ENCODE results near the gene PHOSPHO1.
"Not testable (repeated sequence)": the region's sequence is repeated elsewhere in the genome, so short reads cannot be mapped to it uniquely, and the experiment has no call there.

PHOSPHO1 gene, protein sequence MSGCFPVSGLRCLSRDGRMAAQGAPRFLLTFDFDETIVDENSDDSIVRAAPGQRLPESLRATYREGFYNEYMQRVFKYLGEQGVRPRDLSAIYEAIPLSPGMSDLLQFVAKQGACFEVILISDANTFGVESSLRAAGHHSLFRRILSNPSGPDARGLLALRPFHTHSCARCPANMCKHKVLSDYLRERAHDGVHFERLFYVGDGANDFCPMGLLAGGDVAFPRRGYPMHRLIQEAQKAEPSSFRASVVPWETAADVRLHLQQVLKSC

DNA sequence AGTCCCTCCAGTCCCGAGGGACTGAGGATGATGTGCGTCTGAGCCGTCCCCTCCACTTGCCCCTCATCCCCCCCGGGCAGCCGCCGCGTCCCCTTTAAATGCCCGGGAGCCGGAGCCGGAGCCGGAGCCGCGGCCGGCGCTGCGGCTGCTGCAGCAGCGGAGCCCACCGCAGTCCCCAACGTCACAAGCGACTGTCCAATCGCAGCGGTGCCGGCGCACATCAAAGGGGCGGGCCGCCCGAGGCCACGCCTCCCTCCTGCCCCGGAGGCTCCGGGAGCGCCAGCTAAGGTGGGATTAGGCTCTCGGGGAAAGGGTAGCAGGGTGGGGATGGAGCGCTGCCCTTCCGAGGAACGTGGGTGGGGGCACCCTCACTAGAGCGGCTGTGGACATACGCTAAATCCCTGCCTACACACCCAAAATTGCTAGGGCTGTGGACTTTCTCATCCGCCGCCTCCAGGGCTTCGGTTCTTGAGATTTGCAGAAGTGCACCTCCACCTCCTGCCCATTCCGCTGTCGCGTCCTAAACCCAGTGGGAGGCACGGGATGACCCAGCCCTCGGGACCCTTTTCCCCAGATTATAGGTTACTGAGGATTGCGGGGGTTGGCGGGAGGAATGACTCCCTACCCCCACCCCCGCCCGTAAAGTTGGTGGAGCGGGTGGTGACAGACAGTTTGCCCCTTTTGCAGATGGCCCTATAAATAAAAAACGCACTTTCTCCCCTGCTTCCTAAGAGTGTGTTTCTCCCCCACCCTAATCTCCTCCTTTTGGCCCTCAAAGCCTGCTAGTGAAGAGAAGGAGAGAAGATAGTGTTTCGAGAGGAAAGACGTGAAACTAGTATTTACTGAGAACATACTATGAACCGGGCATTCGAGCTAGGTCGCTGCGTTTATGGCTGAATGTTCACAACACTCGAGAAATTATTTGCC, at the start of gene PHOSPHO1:
Gene PHOSPHO1 (minus strand): TSS at position 152 of the 927 bp plus-strand sequence. CDS start 4,096 bp downstream, outside the sequence.
- DNase-seq: peak in 48 of 51 donors; percentile 18 to 85 (median 62)

GRCh38 chr17:49280061-49280460, 49.5 kb upstream of the PHOSPHO1 start:
- no peak for DNase-seq

DNA sequence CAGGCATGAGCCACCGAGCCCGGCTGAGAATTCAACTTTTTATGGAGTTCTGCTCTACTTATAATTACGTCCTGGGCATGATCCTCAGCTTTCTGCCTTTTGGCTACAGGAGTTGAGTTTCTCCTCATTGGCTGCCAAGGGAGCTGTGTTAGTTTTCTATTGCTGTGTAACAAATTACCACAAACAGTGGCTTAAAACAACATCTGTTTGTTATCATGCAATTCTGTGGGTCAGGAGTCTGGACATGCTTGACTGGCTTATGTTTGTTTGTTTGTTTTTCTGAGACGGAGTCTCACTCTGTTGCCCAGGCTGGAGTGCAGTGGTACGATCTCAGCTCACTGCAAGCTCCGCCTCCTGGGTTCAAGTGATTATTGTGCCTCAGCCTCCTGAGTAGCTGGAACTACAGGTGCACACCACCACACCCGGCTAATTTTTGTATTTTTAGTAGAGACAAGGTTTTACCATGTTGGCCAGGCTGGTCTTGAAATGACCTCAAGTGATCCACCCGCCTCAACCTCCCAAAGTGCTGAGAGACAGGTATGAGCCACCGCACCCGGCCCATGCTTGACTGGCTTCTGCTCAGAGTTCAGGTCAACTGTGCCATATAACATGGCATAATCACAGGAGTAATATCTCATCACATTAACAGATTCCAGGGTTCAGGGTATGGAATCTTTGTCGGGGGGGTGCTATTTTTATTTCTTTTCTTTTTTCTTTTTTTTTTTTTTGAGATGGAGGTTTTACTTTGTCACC, 48.9 kb upstream of the PHOSPHO1 start:
- not testable (repeated sequence) for DNase-seq

- DNase-seq: no peak
Measured at GRCh38 chr17:49278076-49278475, 47.5 kb upstream of the PHOSPHO1 start.

GRCh38 chr17:49277638-49278037, 47.1 kb upstream of the PHOSPHO1 start:
- DNase-seq: no peak

DNA sequence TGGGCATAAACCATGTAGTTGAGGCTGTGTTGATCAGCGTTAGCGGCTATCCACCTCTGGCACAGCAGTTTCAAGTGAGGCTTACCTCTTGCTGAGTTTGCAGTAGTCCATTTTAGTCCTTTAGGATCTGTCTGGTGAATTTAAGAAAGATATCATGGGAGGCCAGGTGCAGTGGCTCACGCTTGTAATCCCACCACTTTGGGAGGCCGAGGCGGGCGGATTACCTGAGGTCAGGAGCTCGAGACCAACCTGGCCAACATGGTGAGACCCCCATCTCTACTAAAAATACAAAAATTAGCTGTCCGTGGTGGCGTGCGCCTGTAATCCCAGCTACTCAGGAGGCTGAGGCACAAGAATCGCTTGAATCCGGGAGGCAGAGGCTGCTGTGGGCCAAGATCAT, 45.4 kb upstream of the PHOSPHO1 start:
- DNase-seq: not testable (repeated sequence)

DNA sequence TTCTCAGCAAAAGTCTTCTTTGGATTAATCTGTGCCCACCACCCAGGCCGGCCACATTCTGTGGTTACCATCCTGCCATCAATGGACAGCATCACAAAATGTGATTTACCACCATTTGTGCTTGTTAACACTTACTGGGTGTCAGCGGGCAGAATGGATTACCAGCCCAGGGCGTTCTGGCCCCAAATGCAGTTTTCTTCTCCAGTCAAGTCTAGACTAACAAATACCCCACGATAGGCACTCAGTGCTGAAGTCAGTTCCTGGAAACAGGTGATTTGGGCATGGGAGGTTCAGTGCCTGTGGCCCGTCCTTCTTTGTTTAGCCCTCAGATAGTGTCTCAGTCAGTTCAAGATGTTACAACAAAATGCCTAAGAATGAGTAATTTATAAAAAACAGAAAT, 38.8 kb upstream of the PHOSPHO1 start:
- no peak for DNase-seq

DNA sequence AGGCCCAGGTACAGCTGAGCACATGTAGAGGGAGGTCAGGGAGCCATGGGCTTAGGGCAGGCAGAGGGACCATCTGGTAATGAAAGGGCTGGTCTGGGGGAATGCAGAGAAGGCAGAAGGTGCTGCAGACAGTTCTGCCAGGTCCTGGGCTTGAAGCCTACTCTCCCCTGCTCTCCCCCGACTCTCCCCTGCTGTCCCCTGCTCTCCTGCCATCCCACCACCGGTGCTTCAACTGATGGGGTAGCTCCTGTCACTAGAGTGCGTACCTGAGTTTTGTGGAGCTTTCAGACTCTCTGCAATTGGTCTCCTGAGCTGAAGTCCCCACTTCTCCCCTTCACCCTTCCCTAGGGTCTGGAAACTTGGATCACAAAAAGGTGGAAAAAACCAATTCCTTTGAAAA, 37.3 kb upstream of the PHOSPHO1 start:
- DNase-seq: no peak

DNA sequence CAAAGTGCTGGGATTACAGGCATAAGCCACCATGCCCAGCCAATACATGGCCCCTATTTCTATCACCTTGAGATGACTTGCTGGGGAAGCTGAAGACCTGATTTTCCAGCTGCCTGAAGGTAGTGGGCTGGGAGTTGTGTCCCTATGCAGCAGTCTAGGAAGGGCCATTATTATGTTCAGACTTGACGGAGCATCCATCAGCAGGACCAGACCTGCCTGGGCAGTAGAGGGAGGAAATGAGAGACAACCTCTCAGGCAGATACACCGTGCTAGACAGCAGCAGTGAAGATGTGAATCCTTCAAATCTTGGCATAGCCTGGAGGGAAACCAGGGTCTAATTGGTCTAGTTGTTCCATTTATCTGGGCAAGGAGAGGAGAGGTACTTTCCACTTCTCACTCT, 35.6 kb upstream of the PHOSPHO1 start:
- no peak for DNase-seq

DNA sequence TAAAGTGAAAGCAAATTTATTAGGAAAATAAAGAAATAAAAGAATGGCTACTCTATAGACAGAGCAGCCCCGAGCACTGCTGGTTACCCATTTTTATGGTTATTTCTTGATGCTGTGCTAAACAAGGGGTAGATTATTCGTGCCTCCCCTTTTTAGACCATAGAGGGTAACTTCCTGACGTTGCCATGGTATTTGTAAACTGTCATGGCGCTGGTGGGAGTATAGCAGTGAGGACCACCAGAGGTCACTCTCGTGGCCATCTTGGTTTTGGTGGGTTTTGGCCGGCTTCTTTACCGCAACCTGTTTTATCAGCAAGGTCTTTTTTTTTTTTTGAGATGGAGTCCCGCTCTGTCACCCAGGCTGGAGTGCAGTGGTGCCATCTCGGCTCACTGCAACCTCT, 31.0 kb upstream of the PHOSPHO1 start:
- DNase-seq: not testable (repeated sequence)

DNA sequence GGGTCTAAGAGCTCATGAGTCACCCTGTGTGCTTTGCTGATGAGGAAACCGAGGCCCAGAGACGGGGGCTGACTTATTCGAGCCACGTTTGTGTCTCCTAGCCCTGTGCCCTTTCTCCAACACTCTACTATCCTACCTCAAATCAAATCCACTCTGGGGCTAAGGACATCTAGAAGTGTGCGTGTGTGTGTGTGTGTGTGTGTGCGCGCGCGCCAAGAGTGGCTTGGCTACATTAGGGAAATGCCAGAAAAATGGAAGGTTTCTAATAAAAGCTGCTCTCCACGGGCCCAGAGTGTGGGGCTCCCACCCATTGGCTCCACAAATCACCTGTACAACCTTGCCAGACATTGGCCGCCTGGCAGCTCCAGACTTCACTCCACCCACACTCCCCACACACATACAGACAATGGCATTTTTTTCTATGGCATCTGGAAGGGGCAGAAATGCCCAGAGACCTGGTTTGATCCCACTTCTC, 30.3 kb upstream of the PHOSPHO1 start:
- no peak for DNase-seq

DNA sequence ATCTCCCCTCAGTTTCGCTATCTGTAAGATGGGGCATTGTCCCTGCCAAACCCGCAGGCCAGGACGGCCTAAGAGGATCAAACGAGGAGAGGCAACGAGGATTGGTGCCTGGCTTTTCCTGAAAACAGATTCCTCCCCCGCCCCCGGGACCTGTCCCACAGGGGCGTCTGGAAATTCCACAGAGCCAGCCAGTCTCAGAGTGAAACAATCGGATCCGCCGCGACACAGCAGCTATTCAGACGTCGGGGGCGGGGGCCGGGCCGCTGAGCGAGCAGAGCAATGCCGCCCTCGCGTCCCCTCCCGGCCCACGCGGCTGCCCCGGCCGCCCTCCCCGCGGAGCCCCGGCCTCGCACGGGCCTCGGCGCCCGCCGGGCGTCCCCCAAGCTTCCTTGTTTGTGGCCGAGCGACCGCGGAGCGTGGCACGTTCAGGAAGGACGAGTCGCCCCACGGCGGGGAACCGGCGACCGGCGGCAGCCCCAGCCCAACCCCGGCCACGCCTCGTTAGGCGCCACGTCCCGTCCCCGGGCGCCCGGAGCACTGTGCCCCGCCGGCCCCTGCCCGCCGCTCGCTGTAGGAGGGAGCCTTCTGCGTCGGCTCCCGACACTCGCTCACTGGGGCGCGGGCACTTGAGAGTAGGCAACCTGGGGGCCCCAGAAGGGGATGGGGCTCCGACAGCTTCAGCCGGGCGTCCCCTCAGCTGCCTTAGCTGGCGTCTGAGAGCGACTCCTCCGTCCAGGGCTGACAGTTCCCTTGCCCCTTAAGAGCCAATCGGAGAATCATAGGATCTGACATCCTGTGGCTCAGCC, 29.6 kb upstream of the PHOSPHO1 start:
- DNase-seq: peak in 15 of 51 donors; percentile 1 to 53 (median 11)

DNA sequence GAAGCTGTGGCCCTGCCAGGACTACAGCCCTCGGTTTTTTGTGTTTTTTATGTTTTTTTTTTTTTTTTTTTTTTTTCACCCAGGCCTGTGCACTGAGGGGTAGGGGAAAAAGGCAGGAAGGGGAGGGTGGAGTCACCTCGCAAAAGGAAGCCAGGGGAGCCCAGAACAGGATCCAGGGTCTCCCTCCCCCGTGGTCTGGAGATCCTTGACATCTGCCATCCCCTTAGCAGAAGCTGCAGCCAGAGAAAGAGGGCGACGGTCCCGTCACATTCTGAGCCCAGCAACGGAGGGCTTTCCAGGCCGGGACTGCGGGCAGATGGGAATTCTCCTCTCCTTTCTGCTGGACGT, 29.1 kb upstream of the PHOSPHO1 start:
- DNase-seq: no peak

DNA sequence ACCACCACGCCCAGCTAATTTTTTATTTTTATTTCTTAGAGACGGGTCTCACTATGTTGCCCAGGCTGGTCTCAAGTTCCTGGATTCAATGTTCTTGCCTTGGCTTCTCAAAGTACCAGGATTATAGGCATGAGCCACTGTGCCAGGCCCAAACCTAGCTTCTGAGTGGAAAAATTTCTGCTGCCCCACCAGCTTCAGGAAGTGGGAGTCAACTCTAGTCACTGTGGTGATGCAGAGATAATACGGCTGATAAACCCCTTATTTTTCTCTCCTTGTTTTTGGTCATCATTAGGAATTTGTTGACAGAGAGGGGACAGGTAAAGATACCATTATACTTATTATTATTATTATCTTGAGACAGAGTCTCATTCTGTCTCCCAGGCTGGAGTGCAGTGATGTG, 27.8 kb upstream of the PHOSPHO1 start:
- no peak for DNase-seq

DNA sequence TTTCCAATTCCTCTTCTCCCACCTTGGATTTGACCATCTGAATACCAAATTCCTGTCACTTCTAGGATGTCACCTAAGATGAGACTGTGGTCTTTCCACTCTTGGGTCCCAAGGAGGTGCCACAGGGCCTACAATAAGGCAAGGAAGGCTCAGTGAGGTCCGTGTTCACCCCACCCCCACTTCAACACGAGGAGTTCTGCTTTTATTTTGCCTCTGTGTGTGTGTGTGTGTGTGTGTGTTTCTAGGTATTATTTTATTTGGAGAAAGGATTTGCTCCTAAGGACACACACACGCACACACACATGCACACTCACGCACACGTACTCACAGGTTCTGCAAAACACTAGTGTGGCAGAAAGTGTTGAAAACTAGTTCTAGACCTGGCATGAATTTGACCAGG, 24.5 kb upstream of the PHOSPHO1 start:
- DNase-seq: no peak

DNA sequence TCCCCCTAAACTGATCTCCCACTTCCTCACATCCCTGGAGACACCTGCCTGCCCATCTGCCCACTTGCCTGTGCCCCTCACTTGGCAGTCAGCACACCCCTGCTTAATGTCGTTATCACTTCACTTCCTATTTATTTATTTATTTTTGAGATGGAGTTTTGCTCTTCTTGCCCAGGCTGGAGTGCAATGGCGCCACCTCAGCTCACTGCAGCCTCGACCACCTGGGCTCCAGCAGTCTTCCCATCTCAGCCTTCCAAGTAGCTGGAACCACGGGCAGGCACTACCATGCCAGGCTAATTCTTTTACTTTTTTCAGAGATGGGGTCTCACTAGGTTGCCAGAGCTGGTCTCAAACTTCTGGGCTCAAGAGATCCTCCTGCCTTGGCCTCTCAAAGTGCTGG, 23.5 kb upstream of the PHOSPHO1 start:
- no peak for DNase-seq

DNA sequence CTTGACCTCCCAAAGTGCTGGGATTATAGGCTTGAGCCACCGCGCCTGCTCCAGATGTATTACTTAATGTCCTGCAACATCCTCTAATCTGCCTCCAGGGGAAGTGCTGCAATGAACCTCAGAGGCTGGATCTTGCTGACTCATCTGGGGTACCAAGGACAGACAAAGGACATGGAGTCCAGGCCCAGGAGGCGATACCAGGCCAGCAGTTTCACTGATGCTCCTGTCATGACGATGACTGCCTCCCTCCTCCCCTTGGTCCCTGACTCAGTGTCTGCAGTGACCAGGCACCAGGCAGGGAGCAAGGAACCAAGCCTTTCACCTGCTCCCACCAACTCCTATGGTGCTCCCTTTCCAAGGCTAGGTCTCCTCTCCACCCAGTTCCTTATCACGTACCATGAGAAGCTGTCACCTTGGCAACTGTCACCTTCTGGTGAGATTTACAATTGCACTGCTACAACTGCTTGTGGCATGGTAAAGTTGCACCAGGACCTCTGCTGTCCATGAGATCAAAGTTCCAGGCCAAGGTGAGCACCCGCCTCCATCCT, 21.6 kb upstream of the PHOSPHO1 start:
- no peak for DNase-seq

GRCh38 chr17:49249890-49250522, 19.4 kb upstream of the PHOSPHO1 start:
- DNase-seq: no peak

DNA sequence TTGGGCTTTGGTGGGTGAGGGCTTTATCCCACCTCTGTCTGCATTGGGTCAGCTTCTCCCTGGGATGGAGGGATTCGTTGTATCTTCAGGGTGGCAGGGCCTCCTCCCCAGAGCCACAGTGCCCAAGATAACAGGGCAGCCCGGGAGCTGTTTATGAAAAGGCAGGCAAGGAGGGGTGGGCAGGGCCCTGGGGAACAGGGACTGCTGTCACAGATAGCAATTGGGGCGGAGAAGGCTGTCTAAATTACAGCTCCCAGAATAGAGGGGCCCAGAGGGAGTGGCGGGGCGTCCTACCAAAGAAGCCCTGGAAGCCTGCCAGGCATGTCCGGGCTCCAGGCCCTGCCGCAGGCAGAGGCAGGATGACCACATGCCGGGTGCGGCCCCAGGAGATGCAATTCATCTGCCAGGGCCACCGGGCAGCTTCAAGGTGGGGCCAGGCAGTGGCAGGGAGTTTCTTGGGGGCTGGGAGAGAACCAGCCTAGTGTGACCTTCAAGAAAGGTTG, 18.8 kb upstream of the PHOSPHO1 start:
- peak in 2 of 51 donors; percentile 3 to 4 for DNase-seq

DNA sequence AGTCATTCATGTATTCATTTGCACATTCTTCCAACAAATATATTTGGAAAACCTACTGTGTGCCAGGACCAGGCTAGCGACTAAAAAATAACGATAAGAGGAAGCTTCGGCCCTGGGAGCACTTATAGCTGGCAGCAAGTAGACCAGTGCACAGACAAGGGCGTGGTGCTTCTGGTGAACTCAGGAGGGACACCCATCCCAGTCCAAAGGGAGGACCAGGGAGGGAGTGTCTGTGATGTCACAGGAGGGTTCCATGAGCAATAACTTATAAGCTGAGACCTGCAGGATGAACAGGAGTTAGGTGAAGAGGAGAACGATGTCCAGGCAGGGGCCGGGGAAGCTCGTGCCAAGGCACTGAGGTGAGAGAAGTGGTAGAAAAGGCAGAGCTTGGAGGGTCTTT, 17.4 kb upstream of the PHOSPHO1 start:
- DNase-seq: no peak

Data from hypothalamus (tissue), 51 donors.